Neural progenitor cell (in vitro differentiated cells): ENCODE measurements around the gene CELA2B. TPM values are rescaled to one million over a fixed set of nuclear protein-coding genes. Genes with fewer than 3 reads are reported as not detected.
"Not testable (repeated sequence)": the region's sequence is repeated elsewhere in the genome, so short reads cannot be mapped to it uniquely, and the experiment has no call there.

Source experiments
- DNase-seq: peaks from one replicate; pipeline ENCODE4 v3.0.0-alpha.2; 2016; ENCODE audit warnings: low spot score
- H2AFZ ChIP-seq: fragments of 200-600 bp; sonication (generic); replicated peaks from 2 replicates; pipeline ENCODE4 v1.6.1; 2016; ENCODE audit warnings: antibody characterized with exemption
- H3F3A ChIP-seq: fragments of 200-600 bp; sonication (generic); 2 replicates; pipeline ENCODE4 v1.6.1; 2016; ENCODE audit warnings: antibody characterized with exemption, low read depth
- H3K27ac ChIP-seq: fragments of 200-600 bp; sonication (generic); 2 replicates; pipeline ENCODE4 v1.5.1; 2016; ENCODE audit warnings: mild to moderate bottlenecking
- H3K27me3 ChIP-seq: fragments of 200-600 bp; sonication (generic); 2 replicates; pipeline ENCODE4 v1.6.1; 2016; ENCODE audit warnings: mild to moderate bottlenecking, moderate library complexity
- H3K36me3 ChIP-seq: fragments of 200-600 bp; sonication (generic); 2 replicates; pipeline ENCODE4 v1.5.1; 2016
- H3K4me1 ChIP-seq: fragments of 200-600 bp; sonication (generic); 2 replicates; pipeline ENCODE4 v1.6.1; 2016; ENCODE audit warnings: mixed run types
- H3K4me2 ChIP-seq: fragments of 200-600 bp; sonication (generic); 2 replicates; pipeline ENCODE4 v1.6.1; 2016
- H3K4me3 ChIP-seq: fragments of 200-600 bp; sonication (generic); 2 replicates; pipeline ENCODE4 v1.5.1; 2016
- H3K79me2 ChIP-seq: fragments of 200-600 bp; sonication (generic); 2 replicates; pipeline ENCODE4 v1.6.1; 2016; ENCODE audit warnings: low read depth
- H3K9ac ChIP-seq: fragments of 200-600 bp; sonication (generic); 2 replicates; pipeline ENCODE4 v1.6.1; 2016
- H3K9me3 ChIP-seq: fragments of 200-600 bp; sonication (generic); 2 replicates; pipeline ENCODE4 v1.5.1; 2016; ENCODE audit warnings: low read depth
- H4K20me1 ChIP-seq: fragments of 200-600 bp; sonication (generic); 2 replicates; pipeline ENCODE4 v1.6.1; 2016; ENCODE audit warnings: low read depth
- H3K27ac Mint-ChIP-seq: 3 replicates; pipeline ENCODE4 v1.8.0; 2021; ENCODE audit warnings: mixed read lengths
- H3K27me3 Mint-ChIP-seq: 2 replicates; pipeline ENCODE4 v1.8.0; 2022; ENCODE audit warnings: low read depth, mild to moderate bottlenecking, inconsistent platforms, moderate library complexity, mixed read lengths; ENCODE audit not compliant: insufficient read depth
- H3K36me3 Mint-ChIP-seq: 3 replicates; pipeline ENCODE4 v1.8.0; 2021; ENCODE audit warnings: mixed read lengths
- H3K4me1 Mint-ChIP-seq: 3 replicates; pipeline ENCODE4 v1.8.0; 2021; ENCODE audit warnings: mixed read lengths
- H3K4me3 Mint-ChIP-seq: 3 replicates; pipeline ENCODE4 v1.8.0; 2021; ENCODE audit warnings: mild to moderate bottlenecking, moderate library complexity, mixed read lengths
- H3K9me3 Mint-ChIP-seq: 3 replicates; pipeline ENCODE4 v1.8.0; 2020; ENCODE audit warnings: mixed read lengths
- EZH2 ChIP-seq: fragments of 200-600 bp; sonication (generic); IDR thresholded peaks from 2 replicates; pipeline ENCODE4 v1.6.1; 2017; ENCODE audit warnings: antibody characterized with exemption, mild to moderate bottlenecking, moderate library complexity
- EZH2phosphoT487 ChIP-seq: fragments of 200-600 bp; sonication (generic); IDR thresholded peaks from 2 replicates; pipeline ENCODE4 v1.6.1; 2017; ENCODE audit warnings: antibody characterized with exemption
- total RNA-seq: library from RNA; depleted of rRNA; stranded (reverse); fragments of >200 nt; gene quantifications from 2 replicates; pipeline ENCODE4 v1.2.3, GENCODE V29; 2015; ENCODE audit warnings: low replicate concordance
- TF ChIP-seq, protein P1 (sequence below): fragments of 200-600 bp; sonication (generic); IDR thresholded peaks from 2 replicates; pipeline ENCODE4 v1.5.1; 2017; ENCODE audit warnings: antibody characterized with exemption, mild to moderate bottlenecking

Gene CELA2B
- total RNA-seq, 1 donor from 2014 or later = not detected

DNA sequence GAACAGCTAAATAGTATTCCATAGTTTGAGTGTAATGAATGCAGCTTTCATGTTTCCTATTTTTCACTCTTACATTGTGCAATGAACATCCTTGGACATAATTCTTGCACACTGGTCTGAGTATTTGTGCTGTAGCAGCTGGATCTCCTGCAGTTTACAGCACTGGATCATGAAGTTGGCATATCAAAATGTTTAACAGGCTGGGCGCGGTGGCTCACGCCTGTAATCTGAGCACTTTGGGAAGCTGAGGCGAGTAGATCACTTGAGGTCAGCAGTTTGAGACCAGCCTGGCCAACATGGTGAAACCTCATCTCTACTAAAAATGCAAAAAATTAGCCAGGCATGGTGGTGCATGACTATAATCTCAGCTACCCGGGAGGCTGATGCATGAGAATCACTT, 4.8 kb upstream of the CELA2B start:
- DNase-seq, H3K27me3 Mint-ChIP-seq, H3K4me2 ChIP-seq, H3K27ac Mint-ChIP-seq, H3K4me3 ChIP-seq, H3K9me3 Mint-ChIP-seq, H3K9ac ChIP-seq, H4K20me1 ChIP-seq, H3K27ac ChIP-seq, H3K9me3 ChIP-seq, H3K36me3 ChIP-seq, H3K36me3 Mint-ChIP-seq, H3K4me1 Mint-ChIP-seq, H3K27me3 ChIP-seq, H2AFZ ChIP-seq, H3K4me1 ChIP-seq, H3K79me2 ChIP-seq, H3F3A ChIP-seq, H3K4me3 Mint-ChIP-seq: not testable (repeated sequence)

DNA sequence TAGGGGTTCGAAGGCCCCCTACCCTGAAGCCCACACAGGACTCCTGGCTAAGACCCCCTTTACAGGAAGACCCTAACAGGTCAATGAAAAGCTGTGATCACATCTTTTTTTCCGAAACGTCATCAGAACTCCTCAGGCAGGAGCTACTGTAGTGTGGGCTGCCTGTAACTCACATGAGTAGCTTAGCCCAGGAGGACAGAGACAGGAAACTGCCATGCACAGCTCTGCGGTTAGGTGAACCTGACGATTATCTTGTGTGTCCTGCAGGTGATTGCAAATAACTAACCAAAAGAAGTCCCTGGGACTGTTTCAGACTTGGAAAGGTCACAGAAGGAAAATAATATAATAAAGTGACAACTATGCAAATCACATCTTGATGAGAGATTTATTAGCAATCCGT, 4.2 kb upstream of the CELA2B start:
- H3K9me3 Mint-ChIP-seq, H3K4me1 Mint-ChIP-seq, H3K4me3 ChIP-seq, H3K79me2 ChIP-seq, H4K20me1 ChIP-seq, H3K4me3 Mint-ChIP-seq, H3K9me3 ChIP-seq, H3K4me2 ChIP-seq, H3K9ac ChIP-seq, DNase-seq, H3K36me3 Mint-ChIP-seq, H3K27ac ChIP-seq, H3K27me3 Mint-ChIP-seq, H3F3A ChIP-seq, H3K27me3 ChIP-seq, H2AFZ ChIP-seq, H3K4me1 ChIP-seq, H3K36me3 ChIP-seq, H3K27ac Mint-ChIP-seq: not testable (repeated sequence)

DNA sequence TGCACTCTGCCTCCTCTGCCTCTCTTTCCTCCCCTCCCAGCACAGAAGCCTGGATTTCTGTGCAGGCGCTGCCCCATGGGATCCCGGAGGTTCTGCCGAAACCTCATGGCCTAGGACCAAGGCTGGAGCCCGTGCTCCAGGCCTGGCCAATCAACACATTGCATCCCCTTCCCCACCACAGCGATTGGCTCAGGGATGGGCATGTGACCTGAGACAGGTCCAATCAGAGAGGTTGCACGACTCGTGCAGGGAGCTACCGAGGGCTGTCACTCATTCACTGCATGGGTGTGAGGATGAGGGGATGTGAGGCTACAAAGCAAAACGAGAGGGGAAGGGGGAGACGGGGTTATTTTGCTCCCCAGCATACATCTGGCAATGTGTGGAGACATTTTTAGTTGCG, 3.3 kb upstream of the CELA2B start:
- no peak overlapping the region for H3K27ac Mint-ChIP-seq

DNA sequence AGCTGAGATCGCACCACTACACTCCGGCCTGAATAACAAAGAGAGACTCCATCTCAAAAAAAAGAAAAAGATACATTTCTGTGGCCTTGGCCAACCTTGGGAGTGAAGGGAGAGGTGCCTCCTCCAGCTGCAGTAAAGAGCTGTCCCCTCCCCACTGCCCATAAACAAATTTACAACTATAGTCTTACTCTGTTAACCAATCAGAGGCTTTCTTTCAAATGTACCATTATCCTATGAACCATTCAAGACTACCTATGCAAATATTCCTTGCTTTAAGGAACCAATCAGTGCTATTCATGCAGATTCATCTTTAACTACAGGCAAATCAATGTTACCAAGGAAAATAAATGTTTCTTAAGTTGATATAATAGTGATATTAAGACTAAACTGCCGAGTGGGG, 1.0 kb downstream of the CELA2B start:
- Histone ChIP-seq H3K27ac (no peak overlapping the region), H3K79me2 (no peaks in the 10 kb centered on the region), H2AFZ (no peak overlapping the region), H3K9ac (no peak overlapping the region), H3K4me3 (no peak overlapping the region), H3F3A (no peaks in the 10 kb centered on the region), H4K20me1 (no peaks in the 10 kb centered on the region), H3K4me2 (no peak overlapping the region), H3K27me3 (no peaks in the 10 kb centered on the region), H3K36me3 (no peaks in the 10 kb centered on the region), H3K4me1 (no peaks in the 10 kb centered on the region), H3K9me3 (no peaks in the 10 kb centered on the region)
- DNase-seq = no peak
- H3K9me3 Mint-ChIP-seq = no peaks in the 10 kb centered on the region
- H3K27me3 Mint-ChIP-seq = peaks cover 2% of the 10 kb centered on the region
- H3K4me3 Mint-ChIP-seq = no peak overlapping the region
- no peaks in the 10 kb centered on the region for H3K36me3 Mint-ChIP-seq
- no peak overlapping the region for H3K27ac Mint-ChIP-seq
- no peaks in the 10 kb centered on the region for H3K4me1 Mint-ChIP-seq
- TF ChIP-seq EZH2phosphoT487 = no peak
- no peak for TF ChIP-seq EZH2
- TF ChIP-seq, protein P1, sequence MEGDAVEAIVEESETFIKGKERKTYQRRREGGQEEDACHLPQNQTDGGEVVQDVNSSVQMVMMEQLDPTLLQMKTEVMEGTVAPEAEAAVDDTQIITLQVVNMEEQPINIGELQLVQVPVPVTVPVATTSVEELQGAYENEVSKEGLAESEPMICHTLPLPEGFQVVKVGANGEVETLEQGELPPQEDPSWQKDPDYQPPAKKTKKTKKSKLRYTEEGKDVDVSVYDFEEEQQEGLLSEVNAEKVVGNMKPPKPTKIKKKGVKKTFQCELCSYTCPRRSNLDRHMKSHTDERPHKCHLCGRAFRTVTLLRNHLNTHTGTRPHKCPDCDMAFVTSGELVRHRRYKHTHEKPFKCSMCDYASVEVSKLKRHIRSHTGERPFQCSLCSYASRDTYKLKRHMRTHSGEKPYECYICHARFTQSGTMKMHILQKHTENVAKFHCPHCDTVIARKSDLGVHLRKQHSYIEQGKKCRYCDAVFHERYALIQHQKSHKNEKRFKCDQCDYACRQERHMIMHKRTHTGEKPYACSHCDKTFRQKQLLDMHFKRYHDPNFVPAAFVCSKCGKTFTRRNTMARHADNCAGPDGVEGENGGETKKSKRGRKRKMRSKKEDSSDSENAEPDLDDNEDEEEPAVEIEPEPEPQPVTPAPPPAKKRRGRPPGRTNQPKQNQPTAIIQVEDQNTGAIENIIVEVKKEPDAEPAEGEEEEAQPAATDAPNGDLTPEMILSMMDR = no peak

More for the DNA sequence above, 3.3 kb upstream of the CELA2B start:
- Histone ChIP-seq H3K27me3 (no peaks in the 10 kb centered on the region), H3K4me1 (no peaks in the 10 kb centered on the region), H4K20me1 (no peaks in the 10 kb centered on the region), H3K36me3 (no peaks in the 10 kb centered on the region), H3K27ac (no peak overlapping the region), H3K9ac (no peak overlapping the region), H2AFZ (no peak overlapping the region), H3F3A (no peaks in the 10 kb centered on the region), H3K4me2 (no peak overlapping the region), H3K4me3 (no peak overlapping the region), H3K9me3 (no peaks in the 10 kb centered on the region), H3K79me2 (no peaks in the 10 kb centered on the region)
- H3K27me3 Mint-ChIP-seq = peaks cover 2% of the 10 kb centered on the region
- H3K4me3 Mint-ChIP-seq = no peak overlapping the region
- no peaks in the 10 kb centered on the region for H3K36me3 Mint-ChIP-seq
- DNase-seq = no peak
- H3K4me1 Mint-ChIP-seq = no peaks in the 10 kb centered on the region
- H3K9me3 Mint-ChIP-seq = no peaks in the 10 kb centered on the region
- TF ChIP-seq EZH2phosphoT487 (no peak), EZH2 (no peak)
- TF ChIP-seq, protein P1 = no peak
